ENCODE measurements around the gene JPH2.
"Not testable (repeated sequence)": the region's sequence is repeated elsewhere in the genome, so short reads cannot be mapped to it uniquely, and the experiment has no call there.

Gene JPH2

DNA sequence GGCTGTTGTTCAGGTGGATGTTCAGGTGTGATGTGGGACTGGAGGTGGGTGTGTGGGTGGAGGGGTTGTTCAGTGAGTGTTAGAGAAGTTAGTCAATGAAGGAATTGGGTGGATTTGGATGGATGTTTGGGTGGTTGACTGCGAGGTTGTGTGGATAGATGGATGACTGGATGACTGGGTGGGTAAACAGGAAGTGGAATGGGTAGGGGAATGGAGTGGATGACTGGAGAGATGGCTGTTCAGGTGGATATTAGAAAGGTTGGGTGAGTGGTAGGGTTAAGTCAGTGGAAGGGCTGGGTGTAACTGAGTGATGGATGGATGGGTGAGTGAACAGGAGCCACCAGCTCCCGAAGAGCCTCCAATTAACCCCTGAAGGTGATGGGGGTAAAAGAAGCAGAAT is 27.9 kb downstream of the JPH2 start:
- DNase-seq (ENCODE audit: low read depth in 2 of 2), result no peak

DNA sequence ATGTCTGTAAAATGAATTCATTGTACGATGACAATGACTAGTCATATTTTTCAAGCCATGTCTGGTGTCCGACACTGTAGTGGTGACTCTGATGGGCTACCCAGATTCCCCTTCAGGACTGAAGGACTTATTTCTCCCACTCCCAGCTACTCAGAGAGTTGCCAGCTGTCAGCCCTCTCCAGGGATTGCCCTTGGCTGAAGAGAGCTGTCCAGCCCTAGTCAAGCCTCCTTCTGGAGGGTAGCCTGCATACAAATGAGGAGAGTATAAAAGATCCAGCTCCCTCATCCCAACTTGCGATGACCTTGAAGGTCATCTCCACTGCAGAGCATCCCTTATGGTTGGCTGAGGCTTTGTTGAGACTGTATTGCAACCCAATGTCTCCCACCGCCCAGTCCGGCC is 29.9 kb downstream of the JPH2 start:
- no peak for DNase-seq (ENCODE audit: low read depth in 2 of 2)

GRCh38 chr20:44154521-44155001 is 32.4 kb downstream of the JPH2 start:
- DNase-seq (ENCODE audit: low read depth in 2 of 2), result no peak

DNA sequence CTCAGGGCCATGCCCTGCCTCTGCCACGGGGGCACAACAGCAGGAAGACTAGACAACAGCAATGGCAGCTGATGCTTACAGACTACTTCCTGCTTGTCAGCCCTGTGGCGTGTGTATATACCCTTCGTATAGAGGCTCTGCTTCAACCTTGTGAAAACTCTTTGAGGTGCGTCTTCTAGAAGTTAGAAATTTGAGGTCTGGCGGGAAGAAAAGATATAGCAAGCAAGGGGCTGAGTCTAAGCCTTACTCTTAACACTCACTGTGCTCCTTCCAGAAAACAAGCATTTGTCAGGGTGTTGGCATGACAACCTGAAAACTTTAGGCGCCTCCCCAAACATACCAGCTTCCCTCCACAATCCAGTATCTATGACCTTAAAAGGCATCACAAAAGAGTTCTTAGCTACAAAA is 33.3 kb downstream of the JPH2 start:
- no peak for DNase-seq (ENCODE audit: low read depth in 2 of 2)

DNA sequence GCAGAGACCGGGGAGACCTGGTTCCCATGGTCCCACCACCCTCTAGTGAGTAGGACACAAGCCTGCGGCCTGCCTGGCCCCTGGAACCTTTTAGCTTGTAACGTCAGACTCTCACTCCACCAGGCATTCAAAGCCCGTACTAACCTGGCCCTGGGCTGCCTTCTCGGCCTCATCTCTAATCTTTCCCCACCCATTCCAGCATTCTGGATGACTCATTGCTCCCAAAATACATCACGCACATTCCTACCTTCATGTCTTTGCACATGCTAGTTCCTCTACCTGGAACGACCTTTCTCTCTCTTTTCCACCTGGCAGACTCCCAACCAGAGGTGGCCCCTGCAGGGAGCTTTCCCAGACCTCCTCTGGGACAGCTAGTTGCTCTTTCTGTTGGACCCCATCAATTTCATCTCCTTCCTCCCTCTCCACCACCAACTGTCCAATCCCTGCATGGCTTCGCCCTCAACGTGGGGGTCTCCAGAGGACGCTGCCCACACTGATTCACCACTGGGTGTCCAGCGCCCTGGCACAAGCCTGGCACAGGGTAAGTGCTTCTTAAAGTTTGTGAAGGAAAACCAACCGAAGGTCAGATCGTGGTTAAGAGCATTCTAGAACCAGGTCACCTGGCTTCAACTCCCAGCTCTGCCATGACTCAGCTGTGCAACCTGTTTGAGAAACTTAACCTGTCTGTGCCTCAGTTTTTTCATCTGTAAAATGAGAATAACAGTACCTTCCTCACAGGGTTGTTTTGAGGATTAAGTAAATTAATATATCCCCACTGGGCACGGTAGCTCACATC is 35.2 kb downstream of the JPH2 start:
- DNase-seq (ENCODE audit: low read depth in 2 of 2), result no peak

DNA sequence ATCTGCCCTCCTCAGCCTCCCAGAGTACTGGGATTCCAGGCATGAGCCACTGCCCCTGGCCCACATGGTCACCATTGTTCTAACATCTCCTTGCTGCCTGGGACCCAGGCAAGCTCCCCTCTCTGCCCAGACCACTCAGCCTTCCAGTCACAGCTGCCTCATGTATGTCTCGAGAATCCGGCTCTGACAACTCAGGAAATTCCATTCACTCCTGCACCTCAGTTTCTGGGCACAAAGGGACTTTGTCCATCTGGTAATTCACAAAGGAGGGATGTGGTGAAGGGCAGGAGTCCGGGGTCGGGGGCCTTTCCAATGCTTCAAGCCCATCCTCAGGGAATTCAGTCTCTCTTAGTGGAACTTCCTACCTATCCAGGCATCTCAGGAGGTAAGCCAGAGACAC is 40.7 kb downstream of the JPH2 start:
- DNase-seq (ENCODE audit: low read depth in 2 of 2), result no peak

DNA sequence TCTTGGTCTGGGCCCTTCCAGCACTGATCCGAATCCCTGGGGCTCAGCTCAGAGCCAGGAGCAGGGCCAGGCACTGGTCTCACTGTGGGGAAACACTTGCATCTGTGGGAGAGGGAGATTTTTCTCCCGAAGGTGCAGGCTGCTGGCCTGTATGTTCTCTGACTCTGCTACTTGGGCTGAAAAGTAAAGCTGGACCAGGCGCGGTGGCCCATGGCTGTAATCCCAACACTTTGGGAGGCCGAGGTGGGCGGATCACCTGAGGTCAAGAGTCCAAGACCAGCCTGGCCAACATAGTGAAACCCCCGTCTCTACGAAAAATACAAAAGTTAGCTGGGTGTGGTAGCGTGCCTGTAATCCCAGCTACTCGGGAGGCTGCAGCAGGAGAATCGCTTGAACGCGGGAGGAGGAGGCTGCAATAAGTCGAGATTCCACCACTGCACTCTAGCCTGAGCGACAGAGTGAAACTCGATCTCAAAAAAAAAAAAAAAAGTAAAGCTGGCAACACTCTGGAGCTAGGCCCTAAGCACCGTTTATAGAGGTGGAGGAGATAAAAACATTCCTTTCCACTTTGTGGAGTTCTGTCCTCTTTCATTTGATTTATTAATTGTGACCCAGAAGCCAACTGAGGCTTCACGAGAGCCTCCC is 41.7 kb downstream of the JPH2 start:
- no peak for DNase-seq (ENCODE audit: low read depth in 2 of 2)

GRCh38 chr20:44143936-44144335 is 43.1 kb downstream of the JPH2 start:
- DNase-seq (ENCODE audit: low read depth in 2 of 2), result no peak

DNA sequence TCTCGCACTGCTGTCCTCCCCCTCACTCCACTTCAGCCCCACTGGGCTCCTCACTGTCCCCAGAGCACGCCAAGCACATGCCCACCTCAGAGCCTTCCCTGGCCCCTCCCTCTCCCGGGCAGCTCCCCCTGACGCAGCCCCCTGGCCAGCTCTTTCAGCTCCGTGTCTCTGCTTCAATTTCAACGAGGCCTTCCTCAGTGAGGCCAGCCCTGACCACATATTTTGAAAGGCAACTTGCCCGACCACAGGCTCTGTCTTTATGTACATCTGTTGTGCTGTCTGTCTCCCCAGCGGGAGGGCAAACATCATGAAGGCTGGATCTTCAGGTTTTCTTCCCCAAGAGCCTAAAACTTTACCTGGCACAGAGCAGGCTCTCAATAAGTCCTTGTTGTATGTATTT is 44.6 kb downstream of the JPH2 start:
- DNase-seq (ENCODE audit: low read depth in 2 of 2), result no peak

DNA sequence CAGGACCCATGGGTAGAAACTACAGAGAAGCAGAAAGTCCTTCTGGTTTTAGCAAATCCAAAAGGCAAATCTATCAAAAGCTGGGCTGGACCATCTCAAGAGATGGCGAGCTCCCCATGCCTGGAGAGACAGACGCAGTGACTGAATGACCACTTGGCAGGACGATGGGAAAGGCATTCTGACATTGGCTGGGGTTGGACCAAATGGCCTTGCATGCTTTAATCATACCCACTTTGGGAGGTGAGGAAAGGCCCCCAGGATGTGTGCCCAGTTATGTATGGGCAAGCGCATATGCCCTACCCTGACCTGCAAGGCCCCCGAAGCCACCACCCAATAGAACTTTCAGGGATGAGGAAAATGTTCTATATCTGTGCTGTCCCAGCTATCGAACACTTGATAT is 45.1 kb downstream of the JPH2 start:
- DNase-seq (ENCODE audit: low read depth in 2 of 2), result no peak

DNA sequence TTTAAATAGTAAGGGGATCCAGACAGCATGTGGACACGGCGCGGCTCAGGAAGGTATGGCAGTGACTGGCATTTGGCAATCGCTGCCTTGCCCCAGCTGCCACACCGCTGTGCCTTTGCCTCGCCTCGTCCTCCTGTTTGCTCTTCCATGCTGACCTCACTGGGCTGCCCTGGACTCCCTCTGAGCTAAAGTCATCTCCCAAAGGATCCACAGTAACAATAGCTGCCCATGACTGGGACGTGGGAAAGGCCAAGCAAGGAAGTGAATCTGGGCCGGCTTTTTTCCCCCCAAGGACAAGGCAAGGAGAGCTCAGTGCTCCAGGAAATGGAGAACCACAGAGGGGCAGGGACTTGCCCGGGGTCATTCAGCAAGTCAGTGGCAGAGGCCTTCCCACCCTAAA is 48.1 kb downstream of the JPH2 start:
- DNase-seq (ENCODE audit: low read depth in 2 of 2), result no peak

- DNase-seq (ENCODE audit: low read depth in 2 of 2), result no peak
Observed at GRCh38 chr20:44137266-44137801, 49.7 kb downstream of the JPH2 start.

- no peak for DNase-seq (ENCODE audit: low read depth in 2 of 2)
Observed at GRCh38 chr20:44136579-44137265, 50.3 kb downstream of the JPH2 start.

DNA sequence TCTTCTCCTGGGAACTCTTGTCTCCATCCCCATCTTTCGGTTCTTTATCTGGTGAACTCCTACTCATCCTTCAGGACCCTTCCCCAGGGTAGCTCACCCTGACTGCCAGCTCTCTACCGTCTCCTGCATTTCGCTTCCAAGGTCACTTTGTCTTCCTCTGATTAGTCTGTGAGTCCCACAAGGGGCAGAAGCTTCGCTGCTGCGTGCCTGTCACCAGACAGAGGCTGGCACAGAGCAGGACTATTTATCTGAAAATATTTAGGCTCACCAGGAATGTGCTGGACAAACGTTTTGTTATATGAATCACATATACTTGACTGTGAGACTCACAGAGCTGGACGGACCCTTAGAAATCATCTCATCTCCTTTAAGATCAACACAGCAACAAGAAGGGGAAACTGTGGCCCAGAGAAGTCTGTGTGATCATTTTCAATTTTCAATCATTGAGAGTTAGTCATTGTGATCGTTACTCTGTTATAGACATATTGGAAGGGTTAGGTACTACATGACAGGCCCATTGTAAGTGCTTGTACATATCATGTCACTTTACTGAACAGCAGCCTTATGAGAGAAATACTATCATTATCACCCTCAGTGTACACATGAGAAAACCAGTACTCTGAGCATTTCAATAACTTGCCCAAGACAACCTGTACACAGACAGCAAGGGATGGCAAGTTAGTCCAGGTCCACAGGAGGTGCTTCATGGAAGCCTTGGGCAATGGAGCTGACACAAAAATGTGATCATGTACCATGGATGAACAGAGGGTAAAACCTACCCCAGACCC is 51.4 kb downstream of the JPH2 start:
- no peak for DNase-seq (ENCODE audit: low read depth in 2 of 2)

GRCh38 chr20:44135012-44135412 is 52.0 kb downstream of the JPH2 start:
- DNase-seq (ENCODE audit: low read depth in 2 of 2), result no peak

DNA sequence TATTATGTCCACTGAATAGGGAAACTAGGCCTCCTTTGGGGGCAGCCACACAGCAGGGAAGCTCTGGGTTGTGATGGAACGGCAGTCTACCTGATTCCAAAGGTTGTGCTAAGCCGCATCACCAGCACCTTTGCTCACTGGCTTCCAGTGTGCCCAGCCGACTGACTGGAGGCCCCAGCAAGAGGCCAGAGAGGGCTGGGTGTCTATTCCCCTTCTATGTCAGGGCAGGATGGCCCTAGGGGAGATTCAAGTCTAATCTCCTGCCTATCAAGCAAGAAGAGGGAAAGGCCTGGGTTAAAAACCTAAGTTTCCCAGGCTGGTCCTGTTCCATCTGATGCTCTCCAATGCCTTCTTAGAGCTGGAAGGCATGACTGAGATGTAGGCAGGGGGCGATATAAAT is 53.6 kb downstream of the JPH2 start:
- DNase-seq (ENCODE audit: low read depth in 2 of 2), result no peak

DNA sequence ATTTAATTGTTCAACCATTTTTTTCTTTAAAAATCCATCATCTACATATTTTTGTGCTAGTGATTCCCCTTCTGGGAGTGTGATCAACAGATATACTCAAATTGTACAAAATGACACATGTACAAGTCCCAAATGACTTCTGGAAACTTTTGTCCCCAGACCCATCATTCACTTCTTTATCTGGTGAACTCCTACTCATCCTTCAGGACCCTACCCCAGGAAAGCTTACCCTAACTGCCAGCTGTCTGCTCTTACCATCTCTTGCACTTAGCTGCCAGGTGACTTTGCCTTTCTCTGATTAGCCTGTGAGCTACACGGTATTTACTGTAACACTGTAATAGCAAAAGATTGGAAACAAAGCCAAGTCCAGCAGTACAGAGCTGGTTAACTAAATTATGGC is 55.3 kb downstream of the JPH2 start:
- no peak for DNase-seq (ENCODE audit: low read depth in 2 of 2)

DNA sequence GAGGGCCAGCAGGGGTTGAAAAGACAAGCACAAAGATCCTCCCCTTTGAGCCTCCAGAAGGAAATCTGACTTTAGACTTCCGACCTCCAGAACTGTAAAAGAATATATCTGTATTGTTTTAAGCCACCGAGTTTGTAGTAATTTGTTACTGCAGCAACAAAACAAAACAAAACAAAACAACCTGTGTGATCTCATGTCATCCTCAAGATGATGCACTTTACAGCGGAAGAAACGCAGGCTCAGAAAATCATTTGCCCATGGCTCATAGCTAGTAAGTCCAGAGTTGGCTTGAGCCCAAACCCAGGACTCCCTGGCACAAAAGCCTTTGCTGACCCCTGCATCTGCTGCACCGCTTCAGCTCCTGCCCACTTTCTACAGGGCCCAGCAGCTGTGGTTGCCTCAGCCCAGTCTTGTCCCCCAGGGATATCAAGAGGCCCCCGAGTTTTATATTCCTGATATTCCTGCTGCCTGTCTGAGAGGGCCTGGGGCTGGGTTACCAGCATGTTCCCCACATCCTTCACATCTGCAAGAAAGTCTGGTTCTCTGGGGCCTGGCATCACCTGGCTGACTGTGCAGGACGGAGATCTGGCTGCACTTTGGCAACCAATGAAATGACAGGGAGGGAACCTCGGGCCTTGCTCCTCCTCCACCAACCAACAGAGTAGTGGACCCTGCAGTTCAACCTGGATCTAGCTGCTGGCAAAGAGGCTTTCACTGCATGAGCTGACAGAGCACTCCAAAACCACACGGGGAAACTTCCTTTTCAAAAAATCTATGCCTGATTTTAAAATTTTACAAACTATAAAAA is 56.9 kb downstream of the JPH2 start:
- DNase-seq (ENCODE audit: low read depth in 2 of 2), result no peak

GRCh38 chr20:44129300-44129699 is 57.7 kb downstream of the JPH2 start:
- DNase-seq (ENCODE audit: low read depth in 2 of 2), result not testable (repeated sequence)

GRCh38 chr20:44126445-44126844 is 60.5 kb downstream of the JPH2 start:
- DNase-seq (ENCODE audit: low read depth in 2 of 2), result no peak
